ENCODE results near the gene CD82.

DNA sequence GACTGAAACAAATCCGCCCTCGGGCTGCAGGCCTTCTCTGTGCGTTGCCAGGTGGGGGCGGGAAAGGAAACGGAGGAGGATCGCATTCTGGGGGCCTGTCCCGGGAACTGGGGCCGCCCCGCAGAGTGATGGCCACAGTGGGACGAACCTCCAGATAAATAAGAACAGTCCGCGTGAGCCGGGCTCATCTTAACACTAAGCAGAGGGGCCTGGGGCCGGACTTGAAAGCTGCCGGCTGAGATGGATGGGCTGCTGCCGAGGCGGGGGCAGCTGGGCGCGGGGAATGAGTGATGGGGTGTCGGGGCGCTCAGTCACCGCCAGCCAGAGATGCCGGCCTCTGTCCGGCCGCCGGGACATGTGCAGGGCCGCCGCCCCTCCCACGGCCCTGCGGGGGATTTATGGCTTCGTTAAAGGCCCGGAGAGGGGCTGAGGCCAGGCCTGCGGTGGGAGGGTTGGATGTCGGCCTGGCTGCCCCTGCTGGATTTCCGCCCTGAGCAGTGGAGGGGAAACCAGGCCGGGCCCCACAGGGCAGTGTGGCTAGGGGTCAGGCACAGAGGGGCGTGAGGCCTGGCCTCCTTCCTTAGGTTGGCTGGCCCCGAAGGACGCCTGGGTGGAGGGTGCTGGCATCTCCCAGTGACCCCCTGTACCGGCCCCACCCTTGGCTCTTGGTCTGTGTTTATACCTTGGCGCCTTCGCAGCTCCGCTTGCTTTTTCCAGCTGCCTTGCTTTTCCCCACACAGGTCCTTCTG is 45.3 kb upstream of the CD82 start:
- TF ChIP-seq, protein P1, sequence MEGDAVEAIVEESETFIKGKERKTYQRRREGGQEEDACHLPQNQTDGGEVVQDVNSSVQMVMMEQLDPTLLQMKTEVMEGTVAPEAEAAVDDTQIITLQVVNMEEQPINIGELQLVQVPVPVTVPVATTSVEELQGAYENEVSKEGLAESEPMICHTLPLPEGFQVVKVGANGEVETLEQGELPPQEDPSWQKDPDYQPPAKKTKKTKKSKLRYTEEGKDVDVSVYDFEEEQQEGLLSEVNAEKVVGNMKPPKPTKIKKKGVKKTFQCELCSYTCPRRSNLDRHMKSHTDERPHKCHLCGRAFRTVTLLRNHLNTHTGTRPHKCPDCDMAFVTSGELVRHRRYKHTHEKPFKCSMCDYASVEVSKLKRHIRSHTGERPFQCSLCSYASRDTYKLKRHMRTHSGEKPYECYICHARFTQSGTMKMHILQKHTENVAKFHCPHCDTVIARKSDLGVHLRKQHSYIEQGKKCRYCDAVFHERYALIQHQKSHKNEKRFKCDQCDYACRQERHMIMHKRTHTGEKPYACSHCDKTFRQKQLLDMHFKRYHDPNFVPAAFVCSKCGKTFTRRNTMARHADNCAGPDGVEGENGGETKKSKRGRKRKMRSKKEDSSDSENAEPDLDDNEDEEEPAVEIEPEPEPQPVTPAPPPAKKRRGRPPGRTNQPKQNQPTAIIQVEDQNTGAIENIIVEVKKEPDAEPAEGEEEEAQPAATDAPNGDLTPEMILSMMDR (conservative IDR thresholded peaks at IDR 0.05), result no peak
- no peak for TF ChIP-seq EZH2 (IDR thresholded peaks at IDR 0.05; ENCODE audit: low read depth)
